Measurements from ENCODE around the gene IFT74.

DNA sequence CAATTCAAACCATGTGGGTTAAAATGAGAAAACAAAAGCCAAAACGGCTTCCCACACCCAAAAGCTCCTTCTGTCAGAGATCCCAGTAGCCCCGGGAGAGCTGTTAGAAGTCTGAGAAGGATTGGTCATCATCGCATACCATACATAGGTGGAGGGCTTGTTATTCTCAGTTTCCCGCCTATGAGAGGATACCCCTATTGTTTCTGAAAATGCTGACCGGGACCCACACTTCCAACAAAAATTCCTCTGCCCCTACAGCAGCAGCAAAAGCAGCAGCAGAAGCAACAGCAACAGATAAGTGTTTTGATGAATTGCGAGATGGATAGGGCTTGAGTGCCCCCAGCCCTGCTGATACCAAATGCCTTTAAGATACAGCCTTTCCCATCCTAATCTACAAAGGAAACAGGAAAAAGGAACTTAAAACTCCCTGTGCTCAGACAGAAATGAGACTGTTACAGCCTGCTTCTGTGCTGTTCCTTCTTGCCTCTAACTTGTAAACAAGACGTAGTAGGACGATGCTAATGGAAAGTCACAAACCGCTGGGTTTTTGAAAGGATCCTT, 152.8 kb downstream of the IFT74 start, which contains the start of gene TEK:
- TF ChIP-seq, protein P1, sequence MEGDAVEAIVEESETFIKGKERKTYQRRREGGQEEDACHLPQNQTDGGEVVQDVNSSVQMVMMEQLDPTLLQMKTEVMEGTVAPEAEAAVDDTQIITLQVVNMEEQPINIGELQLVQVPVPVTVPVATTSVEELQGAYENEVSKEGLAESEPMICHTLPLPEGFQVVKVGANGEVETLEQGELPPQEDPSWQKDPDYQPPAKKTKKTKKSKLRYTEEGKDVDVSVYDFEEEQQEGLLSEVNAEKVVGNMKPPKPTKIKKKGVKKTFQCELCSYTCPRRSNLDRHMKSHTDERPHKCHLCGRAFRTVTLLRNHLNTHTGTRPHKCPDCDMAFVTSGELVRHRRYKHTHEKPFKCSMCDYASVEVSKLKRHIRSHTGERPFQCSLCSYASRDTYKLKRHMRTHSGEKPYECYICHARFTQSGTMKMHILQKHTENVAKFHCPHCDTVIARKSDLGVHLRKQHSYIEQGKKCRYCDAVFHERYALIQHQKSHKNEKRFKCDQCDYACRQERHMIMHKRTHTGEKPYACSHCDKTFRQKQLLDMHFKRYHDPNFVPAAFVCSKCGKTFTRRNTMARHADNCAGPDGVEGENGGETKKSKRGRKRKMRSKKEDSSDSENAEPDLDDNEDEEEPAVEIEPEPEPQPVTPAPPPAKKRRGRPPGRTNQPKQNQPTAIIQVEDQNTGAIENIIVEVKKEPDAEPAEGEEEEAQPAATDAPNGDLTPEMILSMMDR (conservative IDR thresholded peaks at IDR 0.05), result no peak
- TF ChIP-seq EZH2 (IDR thresholded peaks at IDR 0.05; ENCODE audit: low read depth), result no peak

Data from PC-9 (cell line).